VCaP (cell line): ENCODE measurements around the gene PAPOLB.
A peak's percentile ranks its signal among the peaks of the same experiment; 100 is the strongest.

Source experiments
- H3K27ac ChIP-seq: fragments of 450-650 bp; 2 replicates; pipeline ENCODE4 v1.5.1; 2017
- TF ChIP-seq, protein P1 (sequence below): fragments of 450-650 bp; conservative IDR thresholded peaks from 2 replicates; pipeline ENCODE4 v1.5.1; 2017; ENCODE audit warnings: mild to moderate bottlenecking, moderate library complexity

The PAPOLB gene

GRCh38 chr7:4851459-4852422 is 10.1 kb downstream of the PAPOLB start:
- TF ChIP-seq, protein P1, sequence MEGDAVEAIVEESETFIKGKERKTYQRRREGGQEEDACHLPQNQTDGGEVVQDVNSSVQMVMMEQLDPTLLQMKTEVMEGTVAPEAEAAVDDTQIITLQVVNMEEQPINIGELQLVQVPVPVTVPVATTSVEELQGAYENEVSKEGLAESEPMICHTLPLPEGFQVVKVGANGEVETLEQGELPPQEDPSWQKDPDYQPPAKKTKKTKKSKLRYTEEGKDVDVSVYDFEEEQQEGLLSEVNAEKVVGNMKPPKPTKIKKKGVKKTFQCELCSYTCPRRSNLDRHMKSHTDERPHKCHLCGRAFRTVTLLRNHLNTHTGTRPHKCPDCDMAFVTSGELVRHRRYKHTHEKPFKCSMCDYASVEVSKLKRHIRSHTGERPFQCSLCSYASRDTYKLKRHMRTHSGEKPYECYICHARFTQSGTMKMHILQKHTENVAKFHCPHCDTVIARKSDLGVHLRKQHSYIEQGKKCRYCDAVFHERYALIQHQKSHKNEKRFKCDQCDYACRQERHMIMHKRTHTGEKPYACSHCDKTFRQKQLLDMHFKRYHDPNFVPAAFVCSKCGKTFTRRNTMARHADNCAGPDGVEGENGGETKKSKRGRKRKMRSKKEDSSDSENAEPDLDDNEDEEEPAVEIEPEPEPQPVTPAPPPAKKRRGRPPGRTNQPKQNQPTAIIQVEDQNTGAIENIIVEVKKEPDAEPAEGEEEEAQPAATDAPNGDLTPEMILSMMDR: no peak
- no peak overlapping the region for H3K27ac ChIP-seq

- no peak overlapping the region for H3K27ac ChIP-seq
- TF ChIP-seq, protein P1: no peak
Measured at GRCh38 chr7:4850262-4850795, 11.5 kb downstream of the PAPOLB start.

DNA sequence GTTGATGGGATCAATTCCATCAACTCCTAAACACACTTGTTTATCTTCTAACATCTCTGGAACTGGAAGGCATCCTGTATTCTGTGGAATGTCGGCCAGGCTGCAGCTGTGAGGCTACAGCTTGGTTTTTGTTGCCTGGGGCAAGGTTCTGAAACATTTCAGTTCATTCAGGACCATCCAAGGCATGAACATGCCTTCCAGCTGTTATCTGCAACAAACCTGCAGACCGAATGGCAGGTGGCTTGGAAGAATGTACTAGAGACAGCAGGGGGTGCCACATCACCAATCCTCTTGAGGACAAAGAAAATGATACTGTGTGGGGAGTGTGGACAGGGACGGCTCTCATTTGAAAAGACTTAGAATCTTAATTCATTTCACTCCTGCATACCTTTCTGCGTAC is 12.4 kb downstream of the PAPOLB start:
- TF ChIP-seq, protein P1: peak; percentile 70

DNA sequence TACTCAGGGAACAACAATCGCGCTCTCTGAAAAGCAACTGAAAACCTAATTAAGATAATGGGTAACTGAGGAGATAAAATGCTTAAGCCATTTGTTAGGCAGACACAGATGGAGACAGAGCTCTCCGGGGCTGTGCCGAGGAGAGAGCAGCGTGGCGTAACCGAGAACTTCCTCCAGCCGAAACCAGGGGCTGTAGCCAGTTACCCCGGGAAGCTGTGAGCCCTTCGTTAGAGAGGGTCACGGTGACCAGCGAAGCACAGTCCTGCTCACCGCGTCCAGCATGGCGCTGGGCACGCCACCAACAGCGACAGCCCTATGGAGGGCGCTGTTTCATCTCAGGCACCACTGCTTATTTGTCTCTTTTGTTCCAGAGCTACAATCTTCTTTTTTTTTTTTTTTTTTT is 16.1 kb downstream of the PAPOLB start:
- H3K27ac ChIP-seq: no peak overlapping the region
- TF ChIP-seq, protein P1: peak; percentile 17

More for the DNA sequence above, 12.4 kb downstream of the PAPOLB start:
- H3K27ac ChIP-seq: no peak overlapping the region

- no peak overlapping the region for H3K27ac ChIP-seq
- TF ChIP-seq, protein P1: no peak
Measured at GRCh38 chr7:4842319-4843064, 19.3 kb downstream of the PAPOLB start.

DNA sequence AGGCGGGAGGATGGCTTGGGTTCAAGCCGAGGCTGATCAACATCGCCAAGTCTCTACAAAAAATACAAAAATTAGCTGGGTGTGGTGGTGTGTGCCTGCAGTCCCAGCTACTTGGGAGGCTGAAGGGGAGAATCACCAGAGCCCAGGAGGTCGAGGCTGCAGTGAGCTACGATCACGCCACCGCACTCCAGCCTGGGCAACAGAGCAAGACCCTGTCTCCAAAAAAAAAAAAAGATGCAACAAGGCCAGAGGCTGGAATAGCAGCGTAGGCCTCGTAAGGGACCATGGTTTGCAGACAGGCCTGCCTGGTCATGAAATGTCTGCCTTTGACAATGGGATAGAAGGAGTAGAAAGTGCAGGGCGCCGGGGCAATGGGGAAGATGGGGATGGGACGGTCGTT is 20.0 kb downstream of the PAPOLB start:
- H3K27ac ChIP-seq: no peak overlapping the region
- TF ChIP-seq, protein P1: no peak
